Upper lobe of left lung (tissue), 6 donors: ENCODE measurements around the gene CALCR. TPM values are rescaled to one million over a fixed set of nuclear protein-coding genes. Genes with fewer than 3 reads are reported as not detected.

Experiments
- ATAC-seq, 2 donors: fragments of 200-7000 bp; cut with Tn5 transposase; one replicate each; pipeline ENCODE4 v1.9.1; 2022; ENCODE audit warnings: mild to moderate bottlenecking in 2 of 2, moderate library complexity in 2 of 2; ENCODE audit not compliant: low FRiP score in 2 of 2
- DNase-seq, 2 donors: peaks; one replicate each; pipeline ENCODE4 v3.0.0-alpha.2; 2019 to 2020
- H3K27ac ChIP-seq, 4 donors: fragments of 200-600 bp; sonication (generic); one replicate each; pipeline ENCODE4 v1.5.1; 2016 to 2019
- H3K27me3 ChIP-seq, 4 donors: fragments of 200-600 bp; sonication (generic); one replicate each; pipeline ENCODE4 v1.5.1; 2017 to 2019
- H3K36me3 ChIP-seq, 4 donors: fragments of 200-600 bp; sonication (generic); one replicate each; pipeline ENCODE4 v1.5.1; 2016 to 2019
- H3K4me1 ChIP-seq, 4 donors: fragments of 200-600 bp; sonication (generic); one replicate each; pipeline ENCODE4 v1.5.1; 2018 to 2019
- H3K4me3 ChIP-seq, 4 donors: fragments of 200-600 bp; sonication (generic); one replicate each; pipeline ENCODE4 v1.5.1; 2017 to 2019; ENCODE audit warnings: mild to moderate bottlenecking in 2 of 4, moderate library complexity in 1 of 4
- H3K9me3 ChIP-seq, 4 donors: fragments of 200-600 bp; sonication (generic); one replicate each; pipeline ENCODE4 v1.5.1; 2018 to 2019
- CTCF ChIP-seq, 6 experiments: fragments of 450-650 bp in 4 of 6; fragments of 200-600 bp in 2 of 6; sonication (generic) in 2 of 6; IDR thresholded peaks; one replicate each; pipeline ENCODE4 v1.5.1; 2016 to 2019; ENCODE audit warnings: antibody characterized with exemption in 6 of 6
- EP300 ChIP-seq, 4 donors: sonication (generic); formaldehyde crosslinking; IDR thresholded peaks; one replicate each; pipeline ENCODE4 v1.5.1; 2017; ENCODE audit warnings: antibody characterized with exemption in 4 of 4, control low read depth in 2 of 4
- POLR2A ChIP-seq, 4 donors: fragments of 450-650 bp; IDR thresholded peaks; one replicate each; pipeline ENCODE4 v1.5.1; 2016 to 2017; ENCODE audit warnings: antibody characterized with exemption in 4 of 4, mild to moderate bottlenecking in 2 of 4
- POLR2AphosphoS5 ChIP-seq, 2 donors: sonication (generic); formaldehyde crosslinking; IDR thresholded peaks; one replicate each; pipeline ENCODE4 v1.5.1; 2017; ENCODE audit warnings: antibody characterized with exemption in 2 of 2
- WGBS, 2 donors: methylation state at CpG; one replicate each; pipeline ENCODE4 v1.1.5; 2017 to 2018; 5-methylcytosine and 5-hydroxymethylcytosine counted together
- total RNA-seq, 6 donors: library from RNA; depleted of rRNA in 4 of 6; stranded (reverse); fragments of >200 nt in 4 of 6; gene quantifications; one replicate each; pipeline versions ENCODE4 v1.1.0 to v1.2.1, GENCODE V29; 2016 to 2021
- donor health status: DM: no; HTN: no; CAD: no; lungs with moderate emphysema.
- donor health status: DM: no; HTN: yes; CAD: no; lungs with severe emphysema.

CALCR gene
- total RNA-seq, 6 donors from 2014 or later = 0.09 to 0.10 TPM; not detected in 4

DNA sequence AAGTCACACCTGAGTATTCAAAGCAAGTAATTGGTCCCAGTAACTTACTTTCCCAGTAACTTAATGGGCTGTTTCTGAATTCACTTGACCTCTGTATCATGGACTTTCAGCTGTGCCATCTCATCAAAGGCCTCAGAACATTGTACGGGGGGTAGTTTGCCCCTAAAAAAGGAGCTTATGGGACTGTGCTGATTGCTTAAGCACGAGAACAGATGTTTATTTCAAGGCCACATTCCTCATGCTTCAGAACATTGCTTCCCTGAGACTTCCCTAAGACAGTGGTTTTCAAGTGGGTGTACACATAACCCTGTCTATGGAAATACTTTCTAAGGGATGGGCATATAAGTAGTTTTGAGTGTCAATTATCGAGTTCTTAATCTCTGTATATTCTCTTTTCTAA, 26.8 kb downstream of the CALCR start:
- no peaks in the 10 kb centered on the region for H3K27me3 ChIP-seq

GRCh38 chr7:93544691-93545090, 29.8 kb downstream of the CALCR start:
- ATAC-seq (no peak), DNase-seq (no peak)

More for the DNA sequence above, 26.8 kb downstream of the CALCR start:
- no peak overlapping the region for H3K4me3 ChIP-seq
- WGBS, 2 donors = 56 to 73% methylated on average over 3 of the region's 3 CpGs
- H3K36me3 ChIP-seq = no peaks in the 10 kb centered on the region
- no peak overlapping the region for H3K27ac ChIP-seq
- no peaks in the 10 kb centered on the region for H3K4me1 ChIP-seq
- no peaks in the 10 kb centered on the region for H3K9me3 ChIP-seq
- no peak for TF ChIP-seq POLR2A (IDR thresholded peaks at IDR 0.05)
- no peak for ATAC-seq
- DNase-seq = no peak

GRCh38 chr7:93538061-93538460, 36.5 kb downstream of the CALCR start:
- no peaks in the 10 kb centered on the region for H3K4me1 ChIP-seq
- no peak for DNase-seq
- no peak overlapping the region for H3K27ac ChIP-seq
- H3K27me3 ChIP-seq = no peaks in the 10 kb centered on the region
- H3K4me3 ChIP-seq = no peak overlapping the region
- no peak for ATAC-seq
- H3K9me3 ChIP-seq = no peaks in the 10 kb centered on the region
- TF ChIP-seq POLR2AphosphoS5 (IDR thresholded peaks at IDR 0.05) (no peak), EP300 (IDR thresholded peaks at IDR 0.05) (no peak), POLR2A (IDR thresholded peaks at IDR 0.05) (no peak), CTCF (IDR thresholded peaks at IDR 0.05) (no peak)
- H3K36me3 ChIP-seq = no peaks in the 10 kb centered on the region
- WGBS, 2 donors = 26 to 38% methylated on average over 1 of the region's 1 CpG

More at GRCh38 chr7:93544691-93545090, 29.8 kb downstream of the CALCR start:
- H3K9me3 ChIP-seq = no peaks in the 10 kb centered on the region
- 85 to 89% methylated on average over 2 of the region's 2 CpGs for WGBS, 2 donors
- H3K4me1 ChIP-seq = no peaks in the 10 kb centered on the region
- no peaks in the 10 kb centered on the region for H3K36me3 ChIP-seq
- H3K27me3 ChIP-seq = no peaks in the 10 kb centered on the region
- H3K27ac ChIP-seq = no peak overlapping the region
- no peak for TF ChIP-seq EP300 (IDR thresholded peaks at IDR 0.05)
- TF ChIP-seq POLR2AphosphoS5 (IDR thresholded peaks at IDR 0.05) = no peak
- TF ChIP-seq POLR2A (IDR thresholded peaks at IDR 0.05) = no peak
- TF ChIP-seq CTCF (IDR thresholded peaks at IDR 0.05) = no peak
- no peak overlapping the region for H3K4me3 ChIP-seq

- Histone ChIP-seq H3K36me3 (no peaks in the 10 kb centered on the region), H3K27ac (no peak overlapping the region), H3K27me3 (no peaks in the 10 kb centered on the region), H3K4me1 (no peaks in the 10 kb centered on the region), H3K9me3 (no peaks in the 10 kb centered on the region), H3K4me3 (no peak overlapping the region)
- DNase-seq (no peak), ATAC-seq (no peak)
- TF ChIP-seq CTCF (IDR thresholded peaks at IDR 0.05) (no peak), EP300 (IDR thresholded peaks at IDR 0.05) (no peak), POLR2AphosphoS5 (IDR thresholded peaks at IDR 0.05) (no peak), POLR2A (IDR thresholded peaks at IDR 0.05) (no peak)
These were observed 38.9 kb downstream of the CALCR start for GRCh38 chr7:93535616-93536015.

GRCh38 chr7:93530701-93531100, 43.8 kb downstream of the CALCR start:
- Histone ChIP-seq H3K36me3 (no peaks in the 10 kb centered on the region), H3K27me3 (no peaks in the 10 kb centered on the region), H3K27ac (no peak overlapping the region), H3K4me1 (no peaks in the 10 kb centered on the region), H3K4me3 (no peak overlapping the region), H3K9me3 (no peaks in the 10 kb centered on the region)
- ATAC-seq (no peak), DNase-seq (no peak)
- no peak for TF ChIP-seq EP300 (IDR thresholded peaks at IDR 0.05)
- no peak for TF ChIP-seq POLR2A (IDR thresholded peaks at IDR 0.05)
- no peak for TF ChIP-seq CTCF (IDR thresholded peaks at IDR 0.05)
- TF ChIP-seq POLR2AphosphoS5 (IDR thresholded peaks at IDR 0.05) = no peak
